ENCODE results near the gene TPH2. TPM values are rescaled to one million over a fixed set of nuclear protein-coding genes. Genes with fewer than 3 reads are reported as not detected.

Gene TPH2
- total RNA-seq, 4 donors from 2014 or later = not detected

GRCh38 chr12:71958457-71958856, 19.8 kb downstream of the TPH2 start:
- WGBS = 63% methylated on average over 2 of the region's 2 CpGs
- TF ChIP-seq EP300 (IDR thresholded peaks at IDR 0.05) (no peak), POLR2A (IDR thresholded peaks at IDR 0.05) (no peak), POLR2AphosphoS5 (IDR thresholded peaks at IDR 0.05) (no peak), CTCF (IDR thresholded peaks at IDR 0.05) (no peak)
- H3K27ac ChIP-seq = no peak overlapping the region
- H3K9me3 ChIP-seq = no peaks in the 10 kb centered on the region
- DNase-seq (ENCODE audit: low spot score in 2 of 2) = no peak
- no peak overlapping the region for H3K4me3 ChIP-seq
- no peaks in the 10 kb centered on the region for H3K36me3 ChIP-seq
- no peaks in the 10 kb centered on the region for H3K4me1 ChIP-seq
- H3K27me3 ChIP-seq = peaks cover 7% of the 10 kb centered on the region

GRCh38 chr12:71958993-71959578, 20.4 kb downstream of the TPH2 start:
- 66% methylated on average over 4 of the region's 4 CpGs for WGBS
- no peak overlapping the region for H3K27ac ChIP-seq
- peaks cover 7% of the 10 kb centered on the region for H3K27me3 ChIP-seq
- H3K9me3 ChIP-seq = no peaks in the 10 kb centered on the region
- no peaks in the 10 kb centered on the region for H3K4me1 ChIP-seq
- no peak for TF ChIP-seq POLR2A (IDR thresholded peaks at IDR 0.05)
- no peak for TF ChIP-seq EP300 (IDR thresholded peaks at IDR 0.05)
- TF ChIP-seq POLR2AphosphoS5 (IDR thresholded peaks at IDR 0.05) = no peak
- no peak for TF ChIP-seq CTCF (IDR thresholded peaks at IDR 0.05)
- H3K4me3 ChIP-seq = no peak overlapping the region
- no peaks in the 10 kb centered on the region for H3K36me3 ChIP-seq
- no peak for DNase-seq (ENCODE audit: low spot score in 2 of 2)

GRCh38 chr12:71967211-71967610, 28.6 kb downstream of the TPH2 start:
- WGBS = 88% methylated on average over 3 of the region's 3 CpGs
- no peaks in the 10 kb centered on the region for H3K9me3 ChIP-seq
- no peak overlapping the region for H3K4me3 ChIP-seq
- no peak for DNase-seq (ENCODE audit: low spot score in 2 of 2)
- H3K27me3 ChIP-seq = peaks cover 15% of the 10 kb centered on the region
- TF ChIP-seq EP300 (IDR thresholded peaks at IDR 0.05) (no peak), CTCF (IDR thresholded peaks at IDR 0.05) (no peak), POLR2AphosphoS5 (IDR thresholded peaks at IDR 0.05) (no peak), POLR2A (IDR thresholded peaks at IDR 0.05) (no peak)
- H3K4me1 ChIP-seq = no peaks in the 10 kb centered on the region
- H3K27ac ChIP-seq = no peak overlapping the region
- H3K36me3 ChIP-seq = no peaks in the 10 kb centered on the region

GRCh38 chr12:71969330-71969729, 30.7 kb downstream of the TPH2 start:
- Histone ChIP-seq H3K27ac (no peak overlapping the region), H3K4me3 (no peak overlapping the region), H3K4me1 (no peaks in the 10 kb centered on the region), H3K9me3 (no peaks in the 10 kb centered on the region), H3K27me3 (peaks cover 15% of the 10 kb centered on the region), H3K36me3 (no peaks in the 10 kb centered on the region)
- no peak for DNase-seq (ENCODE audit: low spot score in 2 of 2)
- no peak for TF ChIP-seq CTCF (IDR thresholded peaks at IDR 0.05)
- TF ChIP-seq POLR2AphosphoS5 (IDR thresholded peaks at IDR 0.05) = no peak
- no peak for TF ChIP-seq EP300 (IDR thresholded peaks at IDR 0.05)
- TF ChIP-seq POLR2A (IDR thresholded peaks at IDR 0.05) = no peak
- WGBS = 77% methylated on average over 1 of the region's 1 CpG

- H3K36me3 ChIP-seq = no peaks in the 10 kb centered on the region
- H3K27me3 ChIP-seq = peaks cover 15% of the 10 kb centered on the region
- H3K4me1 ChIP-seq = no peaks in the 10 kb centered on the region
- TF ChIP-seq POLR2AphosphoS5 (IDR thresholded peaks at IDR 0.05) = no peak
- TF ChIP-seq CTCF (IDR thresholded peaks at IDR 0.05) = no peak
- TF ChIP-seq EP300 (IDR thresholded peaks at IDR 0.05) = no peak
- TF ChIP-seq POLR2A (IDR thresholded peaks at IDR 0.05) = no peak
- WGBS = 89% methylated on average over 5 of the region's 5 CpGs
- no peak for DNase-seq (ENCODE audit: low spot score in 2 of 2)
- H3K27ac ChIP-seq = no peak overlapping the region
- no peak overlapping the region for H3K4me3 ChIP-seq
- no peaks in the 10 kb centered on the region for H3K9me3 ChIP-seq
Measured at GRCh38 chr12:71970031-71970430, 31.4 kb downstream of the TPH2 start.
